ENCODE measurements around the gene IER5.

DNA sequence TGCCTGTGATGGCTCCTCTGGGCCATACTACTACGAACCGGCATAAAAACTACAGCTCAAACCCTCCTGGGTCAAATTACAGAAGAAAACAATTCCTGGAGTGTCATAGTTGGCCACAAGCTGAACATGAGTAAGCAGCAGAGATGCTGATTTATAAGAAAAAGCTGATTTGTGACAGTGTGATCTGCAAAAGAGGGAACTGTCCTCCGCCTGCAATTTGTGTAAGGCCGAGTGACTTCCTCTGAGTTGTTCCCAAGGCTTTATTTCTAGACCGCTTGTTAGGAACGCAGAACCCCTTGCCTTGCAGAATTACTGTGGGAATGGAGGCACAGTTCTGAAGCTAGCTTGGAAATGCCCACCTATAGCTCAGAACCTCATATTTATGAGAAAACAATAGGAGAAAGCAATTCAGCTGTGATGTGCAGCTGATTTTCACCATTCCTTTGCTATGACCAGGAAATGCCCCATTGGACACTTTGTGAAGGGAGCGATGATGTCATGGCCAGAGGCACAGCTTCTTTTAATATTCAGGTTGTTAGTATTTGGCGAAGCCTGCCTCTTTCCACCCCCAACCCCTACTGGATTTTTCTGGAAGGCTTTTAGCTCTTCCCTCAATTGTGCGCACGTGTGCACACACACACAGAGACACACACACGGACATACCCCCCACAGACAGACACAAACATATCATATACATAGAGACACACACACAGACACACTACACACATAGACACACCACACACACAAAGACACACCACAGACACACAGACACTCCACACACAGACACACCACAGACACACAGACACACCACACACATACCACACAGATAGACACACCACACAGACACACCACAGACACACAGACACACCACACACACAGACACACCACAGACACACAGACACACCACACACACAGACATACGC is 47.6 kb downstream of the IER5 start:
- TF ChIP-seq CTCF (IDR thresholded peaks at IDR 0.05) (no peak), EP300 (IDR thresholded peaks at IDR 0.05) (no peak)
